Measurements from ENCODE around the gene ZNF177.
"Not testable (repeated sequence)": the region's sequence is repeated elsewhere in the genome, so short reads cannot be mapped to it uniquely, and the experiment has no call there.

ZNF177 gene

DNA sequence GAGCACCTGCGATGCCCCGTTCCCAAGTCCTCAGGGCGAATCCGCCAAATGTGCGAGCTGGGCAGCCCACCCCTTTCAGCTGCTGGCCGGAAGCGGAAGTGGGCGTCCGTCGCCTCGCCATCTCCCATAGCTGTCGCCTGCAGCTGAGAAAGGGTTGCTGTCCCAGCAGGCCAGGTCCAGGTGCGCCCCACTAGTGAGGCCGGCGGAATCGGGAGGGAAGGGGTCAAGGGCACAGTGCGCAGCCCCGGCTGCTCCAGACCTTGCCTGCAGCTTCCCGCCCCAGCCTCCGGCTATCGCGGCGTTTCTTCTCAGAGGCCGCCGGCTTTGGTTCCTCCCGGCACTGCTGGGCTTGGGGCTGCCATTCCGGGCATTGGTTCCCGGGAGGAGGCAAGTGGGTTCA lies at the start of gene ZNF177:
Gene ZNF177, plus strand, starts transcription at position 109 of the 400 bp plus-strand sequence. CDS start 15,299 bp downstream, outside the sequence.
- DNase-seq (ENCODE audit: low spot score) = peak; percentile 28

DNA sequence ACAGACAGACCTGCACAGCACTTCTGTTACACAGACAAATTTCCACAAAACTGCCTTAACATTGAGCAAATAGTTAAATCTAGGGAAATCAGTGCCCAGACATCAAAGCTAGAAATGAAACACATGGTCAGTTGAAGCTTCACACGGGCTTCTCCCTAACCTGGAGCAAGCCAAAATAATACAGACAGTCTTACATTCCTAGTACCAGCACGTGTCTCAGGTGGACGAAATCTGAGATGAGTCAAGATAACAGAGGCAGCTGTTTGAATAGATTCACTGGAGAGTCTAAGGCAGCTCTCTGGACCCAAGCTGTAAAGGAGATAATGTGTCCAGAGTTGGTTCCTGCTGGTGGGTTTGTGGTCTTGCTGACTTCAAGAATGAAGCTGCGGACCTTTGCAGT lies 49.1 kb upstream of the ZNF177 start:
- DNase-seq (ENCODE audit: low spot score) = no peak

DNA sequence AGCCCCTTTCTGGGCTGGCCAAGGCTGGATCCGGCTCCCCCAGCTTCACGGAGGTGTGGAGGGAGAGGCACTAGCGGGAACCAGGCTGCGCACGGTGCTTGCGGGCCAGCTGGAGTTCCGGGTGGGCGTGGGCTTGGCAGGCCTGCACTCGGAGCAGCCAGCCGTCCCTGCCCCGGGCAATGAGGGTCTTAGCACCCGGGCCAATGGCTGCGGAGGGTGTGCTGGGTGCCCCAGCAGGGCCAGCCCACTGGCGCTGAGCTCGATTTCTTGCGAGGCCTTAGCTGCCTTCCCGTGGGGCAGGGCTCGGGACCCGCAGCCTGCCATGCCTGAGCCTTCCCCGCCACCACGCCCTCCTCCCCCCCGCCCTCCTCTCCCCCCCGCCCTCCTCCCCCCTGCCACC lies 41.5 kb upstream of the ZNF177 start:
- DNase-seq (ENCODE audit: low spot score) = no peak

DNA sequence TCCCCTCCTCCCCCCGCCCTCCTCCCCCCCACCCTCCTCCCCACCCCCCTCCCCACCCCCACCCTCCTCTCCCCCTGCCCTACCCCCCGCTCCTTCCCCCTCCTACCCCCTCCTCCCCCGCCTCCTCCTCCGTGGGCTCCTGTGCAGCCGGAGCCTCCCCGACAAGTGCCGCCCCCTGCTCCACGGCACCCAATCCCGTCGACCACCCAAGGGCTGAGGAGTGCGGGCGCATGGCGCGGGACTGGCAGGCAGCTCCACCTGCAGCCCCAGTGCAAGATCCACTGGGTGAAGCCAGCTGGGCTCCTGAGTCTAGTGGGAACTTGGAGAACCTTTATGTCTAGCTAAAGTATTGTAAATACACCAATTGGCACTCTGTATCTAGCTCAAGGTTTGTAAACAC lies 41.1 kb upstream of the ZNF177 start:
- not testable (repeated sequence) for DNase-seq (ENCODE audit: low spot score)

DNA sequence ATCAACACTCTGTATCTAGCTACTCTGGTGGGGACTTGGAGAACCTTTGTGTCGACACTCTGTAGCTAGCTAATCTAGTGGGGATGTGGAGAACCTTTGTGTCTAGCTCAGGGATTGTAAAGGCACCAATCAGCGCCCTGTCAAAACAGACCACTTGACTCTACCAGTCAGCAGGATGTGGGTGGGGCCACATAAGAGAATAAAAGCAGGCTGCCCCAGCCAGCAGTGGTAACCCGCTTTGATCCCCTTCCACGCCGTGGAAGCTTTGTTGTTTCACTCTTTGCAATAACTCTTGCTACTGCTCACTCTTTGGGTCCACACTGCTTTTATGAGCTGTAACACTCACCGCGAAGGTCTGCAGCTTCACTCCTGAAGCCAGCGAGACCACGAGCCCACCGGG lies 40.6 kb upstream of the ZNF177 start:
- DNase-seq (ENCODE audit: low spot score) = not testable (repeated sequence)

DNA sequence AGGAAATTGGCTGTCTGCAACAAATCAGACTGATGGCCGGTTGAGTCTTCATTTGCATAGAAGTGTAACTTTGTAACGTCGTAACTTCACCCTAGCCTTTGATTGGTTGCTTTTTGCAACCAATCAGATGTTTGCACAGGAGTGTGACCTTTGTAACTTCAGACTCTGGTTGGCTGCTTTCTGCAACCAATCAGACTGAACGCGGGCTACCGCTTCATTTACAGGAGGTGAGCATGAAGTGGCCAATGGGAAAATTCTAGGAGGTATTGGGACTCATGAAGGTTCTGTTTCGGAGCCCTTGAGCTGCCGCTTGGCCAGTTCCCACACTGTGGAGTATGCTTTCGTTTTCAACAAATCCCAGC lies 39.3 kb upstream of the ZNF177 start:
- DNase-seq (ENCODE audit: low spot score) = peak; percentile 86

DNA sequence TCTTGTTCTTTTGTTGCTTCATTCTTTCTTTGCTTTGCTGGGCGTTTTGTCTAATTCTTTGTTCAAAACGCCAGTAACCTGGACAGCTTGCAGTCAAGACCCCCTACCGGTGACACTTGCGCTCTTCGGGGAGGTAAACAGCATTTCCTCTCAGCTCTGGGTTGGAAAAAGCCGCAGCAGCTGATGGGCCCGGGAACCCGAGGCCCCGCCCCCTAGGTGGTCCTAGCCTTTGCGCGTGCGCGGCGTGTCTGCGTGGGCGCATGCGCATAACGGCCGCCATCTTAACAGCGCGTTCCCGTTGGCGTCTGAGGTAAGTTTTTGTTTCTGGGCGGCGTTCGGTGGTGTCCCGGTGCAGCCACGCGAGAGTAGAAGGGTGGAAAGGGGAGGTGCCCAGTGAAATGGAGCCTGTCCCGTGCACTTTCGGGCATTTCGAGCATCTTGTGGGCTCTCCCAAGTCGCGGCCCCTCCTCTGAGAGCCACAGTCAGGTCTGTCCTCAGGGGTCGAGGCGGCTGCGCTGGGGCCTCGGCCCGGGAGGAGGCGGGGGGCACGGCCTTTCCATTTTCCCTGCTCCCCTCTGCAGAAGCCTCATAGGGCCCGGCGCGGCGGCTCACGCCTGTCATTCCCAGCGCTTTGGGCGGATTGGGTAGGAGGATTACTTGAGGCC lies 38.8 kb upstream of the ZNF177 start, which contains the start of gene ZNF559:
Gene ZNF559, plus strand, starts transcription at position 261 of the 665 bp plus-strand sequence. CDS start 14,371 bp downstream, outside the sequence.
- DNase-seq (ENCODE audit: low spot score) = peak; percentile 91

- DNase-seq (ENCODE audit: low spot score) = no peak
These were observed 38.2 kb upstream of the ZNF177 start for GRCh38 chr19:9324584-9324962.

GRCh38 chr19:9329999-9330398 lies 32.8 kb upstream of the ZNF177 start:
- DNase-seq (ENCODE audit: low spot score) = no peak

DNA sequence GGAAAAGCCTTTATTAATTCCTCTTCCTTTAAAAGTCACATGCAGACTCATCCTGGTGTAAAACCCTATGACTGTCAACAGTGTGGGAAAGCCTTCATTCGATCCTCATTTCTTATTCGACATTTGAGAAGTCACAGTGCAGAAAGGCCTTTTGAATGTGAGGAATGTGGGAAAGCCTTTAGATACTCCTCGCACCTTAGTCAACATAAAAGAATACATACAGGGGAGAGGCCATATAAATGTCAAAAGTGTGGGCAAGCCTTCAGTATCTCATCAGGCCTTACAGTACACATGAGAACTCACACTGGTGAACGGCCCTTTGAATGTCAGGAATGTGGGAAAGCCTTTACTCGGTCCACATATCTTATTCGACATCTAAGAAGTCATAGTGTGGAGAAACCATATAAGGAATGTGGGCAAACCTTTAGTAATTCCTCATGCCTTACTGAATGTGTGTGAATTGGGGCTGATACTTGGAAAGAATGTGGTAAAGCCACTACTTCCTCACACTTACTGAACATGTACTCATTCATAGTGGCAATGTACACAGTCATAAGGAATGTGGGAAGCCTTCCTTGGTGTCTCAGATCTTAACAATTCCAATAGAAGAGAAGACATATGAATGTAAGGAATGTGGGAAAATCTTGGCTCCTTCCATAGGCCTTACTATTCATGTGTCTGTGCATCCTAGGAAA lies 20.1 kb upstream of the ZNF177 start:
- no peak for DNase-seq (ENCODE audit: low spot score)

GRCh38 chr19:9345005-9345404 lies 17.8 kb upstream of the ZNF177 start:
- DNase-seq (ENCODE audit: low spot score) = no peak

DNA sequence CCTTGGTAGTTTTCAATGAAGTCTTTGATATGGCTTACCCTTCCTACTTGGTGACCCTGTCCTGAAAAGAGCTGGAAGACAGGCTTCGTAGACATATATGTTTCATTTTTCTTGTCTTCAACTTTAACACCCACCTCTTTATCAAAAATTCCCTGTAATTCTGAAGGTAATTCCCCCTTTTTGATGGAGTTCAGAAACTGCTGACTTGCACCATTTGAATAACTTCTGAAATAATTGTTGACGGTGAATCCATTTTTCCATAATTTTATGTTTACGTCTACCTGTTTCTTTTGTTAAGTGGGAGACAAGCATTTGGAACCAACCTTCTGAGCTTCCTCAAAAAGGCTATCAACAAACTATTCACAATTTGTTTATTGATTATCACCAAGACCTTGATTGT lies 14.6 kb upstream of the ZNF177 start:
- DNase-seq (ENCODE audit: low spot score) = no peak

DNA sequence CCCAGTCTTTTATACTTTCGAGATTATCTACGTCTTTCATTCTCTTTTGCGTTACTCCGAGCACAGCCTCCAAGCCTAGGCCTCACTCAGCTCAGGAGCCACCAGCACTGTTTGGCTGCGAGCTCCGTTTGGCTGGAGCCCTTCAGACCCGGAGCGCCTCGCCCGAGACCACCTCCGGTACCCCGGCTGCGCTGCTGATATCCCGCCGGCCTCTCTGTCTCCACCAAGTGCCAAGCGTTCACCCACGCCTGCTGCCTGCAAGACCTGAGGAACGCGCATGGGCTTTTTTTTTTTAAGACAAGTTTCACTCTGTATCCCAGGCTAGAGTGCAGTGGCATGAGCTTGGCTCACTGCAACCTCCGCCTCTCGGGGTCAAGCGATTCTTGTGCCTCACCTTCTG lies 14.1 kb upstream of the ZNF177 start:
- no peak for DNase-seq (ENCODE audit: low spot score)

DNA sequence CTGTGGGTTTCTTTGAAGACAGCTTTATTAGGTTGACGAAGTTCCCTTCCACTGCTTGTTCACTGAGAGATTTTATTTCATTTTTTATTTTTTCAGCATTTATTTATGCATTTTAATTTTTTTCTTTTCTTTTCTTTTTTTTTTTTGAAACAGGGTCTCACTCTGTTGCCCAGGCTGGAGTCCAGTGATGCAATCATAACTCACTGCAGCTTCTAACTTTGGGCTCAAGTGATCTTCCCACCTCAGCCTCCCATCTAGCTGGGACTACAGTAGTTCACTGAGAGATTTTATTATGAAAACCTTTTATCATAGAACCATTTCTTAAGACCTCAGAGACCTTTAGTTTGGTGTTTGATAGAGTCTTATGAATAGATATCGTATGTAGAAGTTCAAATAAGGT lies 10.3 kb upstream of the ZNF177 start:
- DNase-seq (ENCODE audit: low spot score) = no peak

DNA sequence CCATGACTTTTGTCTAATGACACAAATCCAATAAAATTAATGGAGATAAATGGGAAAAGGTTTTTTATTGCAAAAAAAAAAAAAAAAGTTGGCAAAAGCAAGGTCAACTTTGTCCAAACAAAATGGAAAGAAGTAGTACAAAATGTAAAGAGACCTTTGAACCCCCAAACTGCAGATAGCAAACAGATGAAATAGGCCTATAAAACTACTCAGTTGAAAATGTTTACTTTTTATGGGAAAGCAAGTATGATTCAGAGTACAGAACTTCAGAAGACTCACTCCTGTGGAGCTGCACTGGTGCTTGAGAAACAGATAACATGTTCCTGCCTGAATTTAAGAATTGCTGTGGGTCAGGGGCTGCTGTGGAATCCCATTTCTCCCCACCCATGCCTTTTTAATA lies 9.8 kb upstream of the ZNF177 start:
- no peak for DNase-seq (ENCODE audit: low spot score)

DNA sequence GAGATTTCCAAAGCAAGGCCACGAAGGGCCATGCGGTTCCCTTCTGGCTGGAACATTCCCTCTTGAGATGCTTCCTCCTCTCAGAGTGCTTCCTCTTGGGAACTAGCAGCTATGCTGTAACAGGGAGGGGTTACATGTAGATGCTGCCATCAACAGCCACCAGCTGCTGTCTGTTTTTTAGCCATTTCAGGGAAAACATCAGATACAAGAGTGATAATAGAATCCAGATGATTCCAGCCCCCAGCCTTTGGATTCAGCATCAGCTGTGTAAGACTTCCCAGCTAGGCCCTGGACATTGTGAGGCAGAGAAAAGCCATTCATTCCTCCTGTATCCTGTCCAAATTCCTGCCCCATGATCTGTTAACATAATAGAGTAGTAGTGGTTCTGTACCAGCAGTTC lies 8.2 kb upstream of the ZNF177 start:
- DNase-seq (ENCODE audit: low spot score) = no peak

DNA sequence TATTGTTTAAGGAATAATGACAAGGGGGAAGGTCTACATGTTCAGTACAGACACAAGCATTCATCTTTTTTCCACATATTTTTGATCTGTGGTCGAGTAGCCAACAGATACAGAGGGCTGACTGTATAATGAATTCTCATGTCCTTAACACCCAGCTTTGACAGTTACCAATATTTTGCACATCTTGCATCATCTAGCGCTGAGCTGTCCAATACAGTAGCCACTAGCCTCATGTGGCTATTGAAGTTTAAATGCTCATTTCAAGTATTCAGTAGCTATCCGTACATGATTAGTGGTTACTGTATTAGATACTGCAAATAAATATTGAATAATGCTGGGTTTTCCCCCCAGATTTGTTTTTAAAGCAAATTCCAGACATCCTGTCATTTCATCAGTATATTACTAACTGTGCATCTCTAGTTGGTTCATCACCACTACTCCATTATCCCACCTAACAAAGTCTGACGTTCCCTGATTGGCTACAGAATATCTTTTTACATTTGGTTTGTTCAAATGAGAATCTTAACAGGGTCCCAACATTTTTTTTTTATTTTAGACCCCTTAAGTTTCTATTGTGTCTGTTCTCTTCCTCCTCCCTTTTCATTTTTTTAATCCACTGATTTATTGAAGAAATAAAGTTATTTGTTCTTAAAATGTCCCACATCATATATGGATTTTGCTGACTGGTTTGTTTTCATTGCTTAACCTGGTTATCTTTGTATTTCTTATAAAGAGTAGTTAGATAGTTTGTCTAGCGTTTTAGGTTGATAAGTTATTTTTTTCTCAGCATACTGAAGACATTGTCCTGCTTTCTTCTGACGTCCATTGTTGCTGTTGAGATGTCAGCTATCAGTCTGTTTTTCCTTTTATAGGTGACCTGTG lies 8.2 kb downstream of the ZNF177 start:
- DNase-seq (ENCODE audit: low spot score) = no peak

DNA sequence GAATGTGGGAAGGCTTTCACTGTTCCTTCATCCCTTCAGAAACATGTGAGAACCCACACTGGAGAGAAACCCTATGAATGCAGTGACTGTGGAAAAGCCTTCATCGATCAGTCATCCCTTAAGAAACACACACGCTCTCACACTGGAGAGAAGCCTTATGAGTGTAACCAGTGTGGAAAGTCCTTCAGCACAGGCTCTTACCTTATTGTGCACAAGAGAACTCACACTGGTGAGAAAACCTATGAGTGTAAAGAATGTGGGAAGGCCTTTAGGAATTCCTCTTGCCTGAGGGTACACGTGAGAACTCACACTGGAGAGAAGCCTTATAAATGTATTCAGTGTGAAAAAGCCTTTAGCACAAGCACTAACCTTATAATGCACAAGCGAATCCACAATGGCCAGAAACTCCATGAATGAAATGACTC lies 18.6 kb downstream of the ZNF177 start:
- no peak for DNase-seq (ENCODE audit: low spot score)

DNA sequence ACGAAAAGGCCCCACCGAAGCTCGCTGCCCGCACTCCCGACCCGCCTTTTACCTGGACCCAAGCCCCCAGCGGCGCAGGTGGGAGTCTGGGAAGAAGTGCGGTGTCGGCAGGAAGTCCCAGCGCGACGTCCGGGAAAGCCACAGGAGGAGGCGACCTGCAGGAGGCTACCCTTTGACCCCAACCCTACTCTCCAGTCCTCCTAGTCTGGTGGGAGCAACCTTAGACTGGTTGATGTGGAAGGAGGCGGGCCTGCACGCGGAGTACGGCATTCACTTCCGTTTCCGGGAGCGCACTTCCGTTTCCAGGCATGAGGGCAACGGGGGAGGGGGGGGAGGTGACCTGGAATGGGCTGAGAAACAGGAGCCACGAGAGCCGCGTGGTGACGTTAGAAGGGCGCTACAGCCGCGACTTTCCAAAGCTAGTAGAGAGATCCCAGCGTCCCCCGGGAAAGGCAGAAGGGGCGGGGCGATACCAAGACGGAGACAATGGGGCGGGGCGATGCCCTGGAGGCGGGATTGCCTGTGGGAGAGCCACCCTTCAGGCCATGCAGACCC lies 44.1 kb downstream of the ZNF177 start:
- peak; percentile 60 for DNase-seq (ENCODE audit: low spot score)

- DNase-seq (ENCODE audit: low spot score) = no peak
These were observed 45.0 kb downstream of the ZNF177 start for GRCh38 chr19:9407827-9408226.

DNA sequence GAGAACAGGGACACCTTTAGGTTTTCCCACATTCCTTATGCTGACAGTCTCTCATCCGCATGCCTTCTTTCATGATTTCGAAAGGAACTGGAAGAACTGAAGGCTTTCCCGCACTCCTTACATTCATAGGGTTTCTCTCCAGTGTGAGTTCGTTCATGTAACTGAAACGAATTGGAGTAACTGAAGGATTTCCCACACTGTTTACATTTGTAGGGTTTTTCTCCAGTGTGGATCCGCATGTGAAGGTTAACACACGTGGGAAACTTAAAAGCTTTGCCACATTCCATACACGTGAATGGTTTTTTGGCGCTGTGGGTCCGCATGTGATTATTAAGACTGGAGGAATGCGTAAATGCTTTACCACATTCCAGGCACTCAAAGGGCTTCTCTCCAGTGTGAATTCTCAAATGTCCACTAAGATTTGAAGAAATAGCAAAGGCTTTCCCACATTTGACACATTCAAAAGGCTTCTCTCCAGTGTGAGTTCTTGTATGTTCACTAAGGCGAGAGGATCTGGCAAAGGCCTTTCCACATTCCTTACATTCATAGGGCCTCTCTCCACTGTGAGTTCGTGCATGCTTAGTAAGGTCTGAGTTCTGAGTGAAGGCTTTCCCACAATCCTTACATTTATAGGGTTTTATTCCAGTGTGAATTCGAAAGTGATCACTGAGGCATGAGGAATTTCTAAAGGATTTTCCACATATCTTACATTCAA lies 50.6 kb downstream of the ZNF177 start:
- DNase-seq (ENCODE audit: low spot score) = no peak

DNA sequence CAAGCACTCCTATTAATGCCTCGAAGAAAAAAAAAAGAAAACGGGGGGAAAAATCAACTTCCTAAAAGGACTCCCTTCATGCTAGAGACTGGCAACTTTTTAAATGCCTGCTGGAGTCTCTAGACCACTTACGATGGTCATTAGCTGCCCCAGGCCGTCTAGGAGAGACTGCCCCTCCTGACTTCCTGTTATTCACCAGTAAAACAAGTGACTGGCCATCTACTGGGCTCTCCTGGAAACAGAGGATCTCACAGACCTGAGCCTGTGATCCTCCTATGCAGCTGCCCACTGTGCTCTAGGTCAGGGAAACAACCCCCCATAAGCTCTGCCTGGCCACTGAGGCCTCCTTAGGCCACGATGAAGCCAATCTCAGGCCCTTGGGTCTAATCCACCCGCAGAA lies 65.1 kb downstream of the ZNF177 start:
- DNase-seq (ENCODE audit: low spot score) = no peak
